GM18502 (cell line): Measurements from ENCODE around the gene KCNK4.
"Not testable (repeated sequence)": the region's sequence is repeated elsewhere in the genome, so short reads cannot be mapped to it uniquely, and the experiment has no call there.

Experiments
- ATAC-seq: cut with Tn5 transposase; IDR thresholded peaks from one replicate; pipeline ENCODE4 v1.9.1; 2021; ENCODE audit warnings: mild to moderate bottlenecking; ENCODE audit not compliant: unreplicated experiment, poor library complexity

The KCNK4 gene

DNA sequence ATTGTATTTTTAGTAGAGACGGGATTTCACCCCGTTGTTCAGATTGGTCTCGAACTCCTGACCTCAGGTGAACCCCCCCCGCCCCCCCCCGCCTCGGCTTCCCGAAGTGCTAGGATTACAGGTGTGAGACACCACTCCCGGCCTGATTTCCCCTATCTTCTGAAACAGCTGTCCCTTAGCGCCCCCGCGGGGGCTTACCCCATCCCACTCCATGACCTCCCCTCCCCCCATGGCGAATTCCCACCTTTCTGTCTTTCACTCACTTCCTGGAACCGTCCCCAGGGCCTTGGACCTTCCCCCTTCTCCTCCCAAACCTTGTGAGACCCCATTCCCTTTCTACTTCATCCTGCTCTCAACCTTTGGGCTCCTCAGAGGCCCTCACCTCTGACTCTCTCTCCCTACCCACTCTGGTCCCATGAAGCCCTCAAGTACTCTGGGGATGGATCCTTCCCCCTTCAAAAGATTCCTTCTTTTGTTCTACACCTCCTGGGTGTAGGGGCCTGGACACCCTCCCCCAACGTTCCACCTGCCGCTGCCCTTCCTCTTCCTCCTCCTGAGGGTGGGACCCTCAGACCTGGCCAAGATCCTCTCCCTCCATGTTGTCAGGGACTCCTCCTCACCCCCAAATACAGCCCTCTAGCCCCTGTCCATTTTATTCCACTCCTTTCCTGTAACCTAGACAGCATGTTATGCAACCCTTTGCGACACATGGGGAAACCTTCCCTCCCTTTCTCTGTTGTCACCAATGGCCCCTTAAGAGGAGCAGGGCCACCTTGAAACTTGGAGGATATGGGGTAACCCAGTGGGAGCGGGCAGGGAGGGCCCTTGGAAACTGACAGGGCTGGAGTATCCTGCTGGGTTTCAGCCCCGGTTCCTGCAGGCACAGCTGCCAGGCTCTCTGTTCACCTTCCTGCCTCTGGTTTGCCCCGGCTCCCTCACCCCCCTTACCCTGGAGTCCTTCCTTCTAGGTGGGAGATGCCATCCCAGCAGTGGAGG is 28.0 kb downstream of the KCNK4 start:
- ATAC-seq, result no peak

GRCh38 chr11:64320556-64320955 is 29.5 kb downstream of the KCNK4 start:
- no peak for ATAC-seq

DNA sequence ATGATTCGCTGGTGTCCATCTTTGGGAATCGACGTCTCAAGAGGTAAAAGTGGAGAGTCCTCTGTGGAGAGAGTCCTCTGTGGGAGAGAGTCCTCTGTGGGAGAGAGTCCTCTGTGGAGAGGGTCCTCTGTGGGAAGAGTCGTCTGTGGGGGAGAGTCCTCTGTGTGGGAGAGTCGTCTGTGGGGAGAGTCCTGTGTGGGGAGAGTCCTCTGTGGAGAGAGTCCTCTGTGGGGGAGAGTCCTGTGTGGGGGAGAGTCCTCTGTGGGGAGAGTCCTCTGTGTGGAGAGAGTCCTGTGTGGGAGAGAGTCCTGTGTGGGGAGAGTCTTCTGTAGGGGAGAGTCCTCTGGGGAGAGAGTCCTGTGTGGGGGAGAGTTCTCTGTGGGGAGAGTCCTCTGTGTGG is 29.9 kb downstream of the KCNK4 start:
- no peak for ATAC-seq

GRCh38 chr11:64321533-64321932 is 30.4 kb downstream of the KCNK4 start:
- ATAC-seq, result no peak

- ATAC-seq, result no peak
These were observed 31.8 kb downstream of the KCNK4 start for GRCh38 chr11:64322925-64323260.

- ATAC-seq, result no peak
These were observed 32.3 kb downstream of the KCNK4 start for GRCh38 chr11:64323373-64323772.

- ATAC-seq, result not testable (repeated sequence)
These were observed 32.9 kb downstream of the KCNK4 start for GRCh38 chr11:64323984-64324383.

DNA sequence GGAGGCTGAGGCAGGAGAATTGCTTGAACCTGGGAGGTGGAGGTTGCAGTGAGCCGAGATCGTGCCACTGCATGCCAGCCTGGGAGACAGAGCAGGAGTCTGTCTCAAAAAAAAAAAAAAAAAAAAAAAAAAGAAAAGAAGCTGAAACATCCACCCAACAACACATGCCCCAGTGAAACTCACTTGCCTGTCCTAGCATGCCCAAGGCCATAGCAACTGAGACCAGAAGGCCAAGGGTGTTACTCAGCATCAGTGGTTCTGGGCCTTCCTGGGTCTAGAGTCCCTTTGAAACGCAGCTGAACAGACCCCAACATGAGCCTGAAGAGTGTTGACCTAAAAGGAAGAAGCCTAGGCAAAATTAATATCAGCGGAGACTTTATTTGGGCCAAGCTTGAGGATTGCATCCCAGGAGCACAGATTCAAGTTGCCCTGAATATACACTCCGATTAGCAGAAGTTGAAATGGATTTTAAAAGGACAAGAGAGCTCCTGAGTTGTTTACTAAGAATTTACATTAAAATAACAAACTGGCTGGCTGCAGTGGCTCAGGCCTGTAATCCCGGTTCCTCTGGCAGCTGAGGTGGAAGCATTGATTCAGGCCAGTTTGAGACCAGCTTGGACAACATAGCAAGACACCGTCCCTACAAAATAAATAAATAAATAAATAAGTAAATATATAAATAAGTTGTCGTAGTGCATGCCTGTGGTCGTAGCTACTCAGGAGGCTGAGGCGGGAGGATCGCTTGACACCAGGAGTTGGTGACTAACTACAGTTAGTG is 33.8 kb downstream of the KCNK4 start:
- ATAC-seq, result no peak

DNA sequence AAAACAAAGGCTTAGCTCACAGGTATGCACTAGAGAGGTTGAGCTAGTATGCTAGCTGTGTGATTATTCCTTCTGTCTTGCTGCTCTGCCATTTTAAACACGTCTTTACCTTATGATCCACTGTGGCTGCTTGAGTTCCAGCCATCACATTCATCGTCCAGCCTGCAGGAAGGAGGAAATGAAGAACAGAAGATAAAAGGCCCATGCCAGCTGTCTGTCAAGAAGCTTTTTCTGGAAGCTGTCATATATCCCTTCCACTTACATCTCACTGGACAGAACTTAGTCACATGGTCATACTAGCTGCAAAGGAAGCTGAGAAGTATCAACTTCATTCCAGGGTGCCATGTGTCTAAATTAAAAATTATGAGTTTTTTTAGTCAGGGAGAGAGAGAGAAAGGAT is 36.3 kb downstream of the KCNK4 start:
- no peak for ATAC-seq

- ATAC-seq, result no peak
These were observed 36.9 kb downstream of the KCNK4 start for GRCh38 chr11:64327993-64328392.

- no peak for ATAC-seq
These were observed 39.8 kb downstream of the KCNK4 start for GRCh38 chr11:64330888-64331287.

- peak; percentile 46 for ATAC-seq
These were observed 40.7 kb downstream of the KCNK4 start for GRCh38 chr11:64331569-64332371.

DNA sequence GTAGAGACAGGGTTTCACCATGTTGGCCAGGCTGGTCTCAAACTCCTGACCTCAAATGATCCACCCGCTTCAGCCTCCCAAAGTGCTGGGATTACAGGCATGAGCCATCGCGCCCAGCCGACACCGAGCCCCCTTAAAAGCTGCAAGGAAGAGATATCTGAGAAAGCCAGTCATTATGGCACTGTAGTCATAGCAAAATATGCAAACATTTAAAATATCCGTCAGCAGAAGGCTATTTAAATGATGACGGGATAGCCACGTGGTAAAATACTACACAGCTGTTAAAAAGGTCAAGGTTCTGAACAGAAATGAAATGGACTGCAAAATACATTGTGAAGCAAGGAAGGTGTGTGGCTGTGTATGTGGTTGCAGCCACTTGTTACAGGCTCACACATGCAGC is 42.5 kb downstream of the KCNK4 start:
- no peak for ATAC-seq

GRCh38 chr11:64334764-64335735 is 43.9 kb downstream of the KCNK4 start:
- peak; percentile 78 for ATAC-seq

DNA sequence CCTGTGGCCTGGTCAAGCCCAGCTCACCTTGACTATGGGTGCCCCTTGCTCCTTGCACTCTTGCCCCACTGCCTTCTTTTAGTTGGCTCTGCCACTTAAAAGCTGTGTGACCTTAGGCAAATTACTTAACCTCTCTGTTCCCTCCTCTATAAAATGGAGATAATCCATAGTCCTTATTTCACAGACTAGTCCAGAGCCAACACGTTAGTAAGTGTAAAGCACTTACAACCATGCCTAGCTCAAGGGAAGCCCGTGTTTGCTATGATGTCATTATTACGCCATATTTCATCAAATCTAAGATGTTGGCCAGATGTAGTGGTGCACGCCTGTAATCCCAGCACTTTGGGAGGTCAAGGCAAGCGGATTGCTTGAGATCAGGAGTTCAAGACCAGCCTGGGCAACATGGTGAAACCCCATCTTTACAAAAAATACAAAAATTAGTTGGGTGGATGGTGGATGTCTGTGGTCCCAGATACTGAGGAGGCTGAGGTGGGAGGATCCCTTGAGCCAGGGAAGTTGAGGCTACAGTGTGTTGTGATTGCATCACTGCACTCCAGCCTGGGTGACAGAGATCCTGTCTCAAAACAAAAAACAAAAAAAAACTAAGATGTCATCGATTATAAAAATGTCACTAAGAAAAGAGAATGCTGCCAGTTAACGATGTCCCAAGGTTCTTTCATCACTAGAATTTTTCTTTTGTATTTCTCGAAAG is 46.6 kb downstream of the KCNK4 start:
- ATAC-seq, result no peak

DNA sequence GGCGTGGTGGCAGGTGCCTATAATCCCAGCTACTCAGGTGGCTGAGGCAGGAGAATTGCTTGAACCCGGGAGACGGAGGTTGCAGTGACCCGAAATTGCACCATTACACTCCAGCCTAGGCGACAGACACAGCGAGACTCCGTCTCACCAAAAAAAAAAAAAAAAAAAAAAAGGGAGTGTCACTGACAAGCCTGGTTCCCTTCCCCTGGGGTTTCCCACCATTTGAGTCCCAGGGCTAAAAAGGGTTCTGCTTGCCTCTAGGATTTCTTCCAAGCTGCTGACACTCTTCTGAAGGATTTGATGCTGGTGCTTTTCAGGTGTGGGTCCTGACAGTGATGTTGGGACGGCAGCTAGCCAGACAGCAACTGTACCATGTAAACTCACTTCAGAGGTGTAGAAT is 47.6 kb downstream of the KCNK4 start:
- no peak for ATAC-seq

DNA sequence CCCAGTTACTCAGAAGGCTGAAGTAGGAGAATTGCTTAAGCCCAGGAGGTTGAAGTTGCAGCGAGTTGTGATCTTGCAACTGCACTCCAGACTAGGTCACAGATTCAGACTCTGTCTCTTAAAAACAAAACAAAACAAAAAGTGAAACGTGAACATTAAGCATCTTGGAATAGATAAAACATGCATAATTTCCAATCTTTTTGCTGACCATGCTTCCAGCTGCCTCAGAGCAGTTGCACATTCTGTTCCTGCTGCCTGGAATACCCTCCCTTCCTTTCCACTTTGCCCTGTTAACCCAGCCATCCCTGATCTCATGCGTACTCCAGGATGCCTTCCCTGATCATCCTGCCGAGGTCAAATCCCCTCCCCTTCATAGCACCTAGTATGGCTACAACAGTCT is 48.2 kb downstream of the KCNK4 start:
- ATAC-seq, result no peak

DNA sequence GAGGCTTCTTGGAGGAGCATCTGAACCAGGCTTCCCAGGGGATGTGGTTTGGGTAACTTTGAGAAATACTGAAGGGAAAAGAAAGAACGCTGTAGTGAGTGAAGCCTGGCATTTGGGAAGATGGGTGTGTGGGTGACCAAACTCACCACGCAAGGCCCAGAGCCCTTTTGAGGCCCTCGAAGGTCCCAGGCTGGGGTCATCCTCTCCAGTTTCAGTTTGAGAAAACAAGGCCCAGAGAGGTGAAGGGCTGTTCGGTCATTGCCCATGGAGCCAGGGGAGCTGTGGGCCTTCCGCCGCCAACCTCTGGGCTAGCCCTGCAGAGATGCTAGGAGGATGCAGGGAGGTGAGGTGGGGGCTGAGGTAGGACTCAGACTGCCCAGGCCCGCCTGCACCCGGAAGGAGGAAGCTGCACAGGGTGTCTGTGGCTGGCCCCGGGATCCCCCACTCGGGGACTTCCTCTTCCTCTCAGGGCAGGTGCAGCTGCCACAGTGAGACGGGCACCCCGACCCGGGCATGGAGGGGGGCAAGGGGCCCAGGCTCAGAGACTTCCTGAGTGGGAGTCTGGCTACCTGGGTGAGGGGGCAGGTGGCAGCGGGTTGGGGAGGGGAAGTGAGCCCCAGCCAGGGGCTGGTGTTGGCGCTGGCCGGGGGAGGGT is 48.8 kb downstream of the KCNK4 start, which contains the start of gene CCDC88B:
CCDC88B (plus strand) TSS at position 451 of the 655 bp plus-strand sequence; CDS start at position 514, 63 bp downstream.
- peak; percentile 47 for ATAC-seq
